GM13977 (cell line): ENCODE data around the gene XNDC1N.

Experiments
- DNase-seq: peaks from one replicate; pipeline ENCODE4 v3.0.0; 2012; ENCODE audit warnings: low spot score
- CTCF ChIP-seq: IDR thresholded peaks from 2 replicates; pipeline ENCODE4 v1.5.1; 2012; ENCODE audit warnings: mild to moderate bottlenecking, control low read depth; ENCODE audit not compliant: insufficient read depth; ENCODE audit errors: extremely low read depth, missing control alignments
- in situ Hi-C: fragments of 300-500 bp; cut with MboI; formaldehyde crosslinking; loops from one replicate; pipeline ENCODE4 v1.12.0; 2022; ENCODE audit warnings: low sequenced_read_pairs, low pct_unique_long_range_greater_than_20kb, mixed read lengths, inconsistent platforms; ENCODE audit not compliant: unreplicated experiment

The XNDC1N gene

DNA sequence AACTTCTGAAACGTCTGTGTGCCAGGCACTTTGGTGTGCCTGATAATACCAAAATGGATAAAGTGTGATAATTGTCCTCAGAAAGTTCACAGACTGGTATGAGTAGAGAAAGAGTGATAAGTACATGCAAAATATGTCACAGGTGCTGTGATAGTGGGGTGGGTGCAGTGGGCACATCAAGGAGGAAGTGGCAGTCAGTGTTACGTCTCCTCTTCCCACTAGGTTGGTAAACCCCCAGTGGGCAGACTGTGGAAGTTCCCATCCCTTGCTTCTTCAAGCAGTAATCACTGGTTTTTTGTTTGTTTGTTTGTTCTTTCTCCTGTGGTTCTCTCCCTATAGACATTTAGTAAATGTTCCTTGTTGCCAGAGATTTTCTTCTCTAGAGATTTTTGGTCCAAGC lies 5.8 kb upstream of the XNDC1N start:
- no peak for TF ChIP-seq CTCF

GRCh38 chr11:71933141-71933933 lies 4.9 kb upstream of the XNDC1N start:
- in situ Hi-C loops: no loop called here
- TF ChIP-seq CTCF: no peak
- DNase-seq: no peak

More for the DNA sequence above, 5.8 kb upstream of the XNDC1N start:
- DNase-seq: no peak
- in situ Hi-C loops: no loop called here

GRCh38 chr11:71931245-71931602 lies 2.8 kb upstream of the XNDC1N start:
- peak; percentile 38 for DNase-seq
- in situ Hi-C loops: no loop called here
- no peak for TF ChIP-seq CTCF

GRCh38 chr11:71930556-71931244 lies 2.3 kb upstream of the XNDC1N start:
- in situ Hi-C loops: no loop called here
- no peak for TF ChIP-seq CTCF
- peak; percentile 28 for DNase-seq

DNA sequence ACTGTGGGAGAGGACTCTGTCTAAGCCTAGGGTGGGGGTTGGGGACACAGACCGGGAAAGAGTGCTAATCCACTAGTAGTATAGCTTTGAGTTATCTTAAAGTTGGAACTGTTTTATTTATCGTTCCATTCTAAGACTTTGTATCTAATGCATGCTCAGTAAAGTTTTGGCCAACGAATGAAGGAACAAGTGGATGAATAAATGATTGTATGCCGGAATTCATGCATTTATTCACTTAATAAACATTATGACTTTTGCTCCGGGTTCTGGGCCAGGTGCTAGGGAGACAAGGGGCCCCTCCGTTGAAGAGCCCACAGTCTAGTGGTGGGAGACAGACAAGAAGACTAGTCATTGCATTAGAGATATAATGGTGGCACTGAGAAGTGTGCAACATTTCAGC lies 1.1 kb upstream of the XNDC1N start:
- in situ Hi-C loops: no loop called here
- no peak for TF ChIP-seq CTCF
- no peak for DNase-seq

DNA sequence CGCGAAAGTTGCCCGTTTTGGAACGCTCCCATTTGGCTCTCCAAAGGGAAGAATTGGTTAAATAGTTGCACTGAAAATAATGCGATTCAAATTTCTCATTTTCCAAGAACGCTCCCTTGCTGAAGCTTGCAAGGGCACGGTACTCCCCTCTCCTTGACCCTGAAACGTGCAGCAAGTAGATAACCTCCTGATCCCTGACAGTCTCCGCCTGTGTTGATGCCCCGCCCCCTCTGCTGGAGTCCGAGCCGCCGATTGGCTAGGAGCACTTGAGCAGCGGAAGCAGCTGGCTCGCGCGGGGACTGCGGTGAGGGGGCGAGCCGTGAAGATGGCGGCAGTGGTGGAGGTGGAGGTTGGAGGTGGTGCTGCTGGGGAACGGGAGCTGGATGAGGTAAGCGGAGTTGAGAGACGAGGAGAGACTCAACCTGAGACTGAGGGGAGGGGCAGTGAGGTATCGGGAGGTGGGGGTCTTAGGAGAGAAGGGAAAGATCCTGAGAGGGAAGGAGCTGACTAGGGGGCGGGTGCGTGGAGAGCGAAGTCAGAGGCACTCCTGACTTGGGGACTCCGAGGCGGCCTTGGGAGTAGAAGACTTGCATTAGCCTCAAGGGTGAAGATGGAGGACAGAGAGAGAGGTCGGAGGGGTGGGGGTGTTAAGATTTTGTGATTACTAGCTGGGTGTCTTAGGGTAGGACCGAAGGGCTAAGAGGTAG lies 496 bp upstream of the XNDC1N start, which contains the start of gene RNF121:
Gene RNF121 (plus strand): TSS at position 310 of the 707 bp plus-strand sequence. CDS start 16 bp downstream, at position 326.
- peak; percentile 90 for DNase-seq
- in situ Hi-C loops: no loop called here
- no peak for TF ChIP-seq CTCF
